Measurements from ENCODE around the gene MTA3. TPM values are rescaled to one million over a fixed set of nuclear protein-coding genes. Genes with fewer than 3 reads are reported as not detected.

The MTA3 gene
- total and polyA plus RNA-seq, 2 of the 8 experiments (the other 6 are each of a cell fraction or from before 2014, with no cell fraction given), result 125 to 184 TPM

- TF ChIP-seq RNF2 (IDR thresholded peaks at IDR 0.05; ENCODE audit: borderline replicate concordance, low read depth, low read length, missing control alignments, poor library complexity, severe bottlenecking), result no peak
Observed at GRCh38 chr2:42653908-42654445, 85.5 kb downstream of the MTA3 start (continued).

Data from H1 (cell line).